BLaER1 treated with 17β-estradiol and CSF1 and Interleukin-3, amounts not matched to agents 10 nM and 100 nM (cell line): ENCODE measurements around the gene ZCCHC9.
"Not testable (repeated sequence)": the region's sequence is repeated elsewhere in the genome, so short reads cannot be mapped to it uniquely, and the experiment has no call there.

Experiments
- H3K27ac ChIP-seq, 11 experiments: shearing (Covaris generic); formaldehyde crosslinking; 2 replicates each; pipeline ENCODE4 v1.8.1; 2022
- H3K27me3 ChIP-seq, 11 experiments: shearing (Covaris generic); formaldehyde crosslinking; 2 replicates each; pipeline ENCODE4 v1.8.1; 2022
- H3K36me3 ChIP-seq, 11 experiments: shearing (Covaris generic); formaldehyde crosslinking; 2 replicates each; pipeline ENCODE4 v1.8.1; 2022
- H3K4me1 ChIP-seq, 10 experiments: shearing (Covaris generic); formaldehyde crosslinking; 2 replicates each; pipeline ENCODE4 v1.8.1; 2022
- H3K4me2 ChIP-seq, 11 experiments: shearing (Covaris generic); formaldehyde crosslinking; 2 replicates each; pipeline ENCODE4 v1.8.1; 2022
- H3K4me3 ChIP-seq, 10 experiments: shearing (Covaris generic); formaldehyde crosslinking; 2 replicates each; pipeline ENCODE4 v1.8.1; 2022
- H3K9ac ChIP-seq, 11 experiments: shearing (Covaris generic); formaldehyde crosslinking; 2 replicates each; pipeline ENCODE4 v1.8.1; 2022
- H3K9me3 ChIP-seq, 11 experiments: shearing (Covaris generic); formaldehyde crosslinking; replicated peaks in 1 of 11; 2 replicates each; pipeline ENCODE4 v1.8.1; 2022
- H4K20me1 ChIP-seq, 11 experiments: shearing (Covaris generic); formaldehyde crosslinking; 2 replicates each; pipeline ENCODE4 v1.8.1; 2022
- Cebpa-rat ChIP-seq, 11 experiments: shearing (Covaris generic); IDR thresholded peaks; 2 replicates each; pipeline ENCODE4 v1.8.1; 2022

The ZCCHC9 gene

DNA sequence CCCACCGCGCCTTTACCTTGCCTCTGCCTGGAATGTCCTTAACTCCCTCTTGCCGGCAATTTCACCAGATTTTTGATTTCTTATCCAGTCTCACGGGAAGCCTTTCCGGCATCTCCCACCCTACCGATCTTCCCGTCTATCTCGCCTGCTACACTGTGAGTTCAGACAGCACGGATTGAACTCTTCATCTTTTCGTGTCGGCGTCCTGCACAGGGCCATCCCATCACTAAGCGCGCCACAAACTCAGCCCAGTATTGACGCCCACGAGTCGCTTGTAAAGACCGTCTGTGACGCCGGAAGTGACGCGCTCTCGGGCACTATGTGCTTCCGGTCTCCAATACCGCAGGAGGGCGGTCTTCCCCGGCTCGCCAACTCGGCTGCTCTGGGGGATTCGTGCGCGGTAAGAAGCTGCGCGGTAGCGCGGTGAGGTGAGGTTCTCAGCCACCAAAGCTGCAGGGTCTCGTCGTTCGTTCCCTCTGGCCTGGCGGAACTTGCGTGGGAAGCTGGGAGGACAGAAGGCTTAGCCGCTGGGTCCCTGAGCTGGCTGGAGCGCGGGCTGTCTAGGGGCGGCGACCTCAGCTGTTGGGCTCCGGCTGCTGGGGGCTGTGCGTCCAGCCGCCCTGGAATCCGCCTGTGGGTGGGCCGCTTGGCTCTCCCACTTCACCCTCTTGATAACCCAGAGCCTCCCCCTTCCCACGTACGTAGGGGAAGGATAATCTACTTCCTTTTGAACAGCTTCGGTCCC, at the start of gene ZCCHC9:
ZCCHC9 (plus strand) TSS at position 317 of the 745 bp plus-strand sequence. CDS start 3,171 bp downstream, outside the sequence.
- Histone ChIP-seq H4K20me1 (peaks cover 0 to 12% (median 0%) of the 10 kb centered on the region in 11 experiments; a peak in 1 of 22 replicates), H3K4me3 (peak within 1 kb of the TSS; percentile 76 to 96 (median 86)), H3K4me2 (peak within 1 kb of the TSS; percentile 87 to 98 (median 93)), H3K36me3 (peaks cover 8 to 17% (median 11%) of the 10 kb centered on the region in 11 experiments; a peak in 19 of 22 replicates), H3K9me3 (no peaks in the 10 kb centered on the region), H3K27me3 (no peaks in the 10 kb centered on the region), H3K9ac (peak within 1 kb of the TSS; percentile 88 to 97 (median 92)), H3K27ac (peak within 1 kb of the TSS; percentile 86 to 96 (median 91)), H3K4me1 (peaks cover 27 to 46% (median 30%) of the 10 kb centered on the region in 10 experiments)
- no peak for TF ChIP-seq Cebpa-rat (IDR thresholded peaks at IDR 0.05)

DNA sequence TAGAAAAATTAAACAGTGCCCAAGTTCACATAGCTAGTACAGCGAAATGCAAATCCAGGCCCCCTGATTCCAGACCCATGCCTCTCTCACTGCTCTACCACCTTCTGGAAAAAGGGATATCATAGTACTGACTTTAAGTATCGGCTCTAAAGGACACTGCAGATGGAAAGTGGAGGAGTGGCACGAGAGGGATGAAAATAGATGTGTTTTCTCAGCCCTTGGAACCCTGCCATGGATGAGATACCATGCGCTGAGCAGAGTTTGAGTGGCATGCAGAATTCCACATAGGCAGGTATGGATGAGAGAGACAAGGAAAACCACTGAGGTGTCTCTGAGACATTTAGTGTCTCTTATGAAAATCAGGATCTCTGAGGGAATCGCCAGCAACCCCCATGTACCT, 49.5 kb upstream of the ZCCHC9 start:
- Histone ChIP-seq H3K36me3 (peaks cover 0 to 20% (median 7%) of the 10 kb centered on the region in 11 experiments; a peak in 8 of 22 replicates), H3K9me3 (peaks cover 0 to 13% (median 0%) of the 10 kb centered on the region in 11 experiments; a peak in 4 of 22 replicates), H3K4me1 (no peaks in the 10 kb centered on the region), H3K27me3 (no peaks in the 10 kb centered on the region), H3K4me3 (no peak overlapping the region), H4K20me1 (no peaks in the 10 kb centered on the region), H3K27ac (no peak overlapping the region), H3K9ac (no peak overlapping the region), H3K4me2 (no peak overlapping the region)
- no peak for TF ChIP-seq Cebpa-rat (IDR thresholded peaks at IDR 0.05)

DNA sequence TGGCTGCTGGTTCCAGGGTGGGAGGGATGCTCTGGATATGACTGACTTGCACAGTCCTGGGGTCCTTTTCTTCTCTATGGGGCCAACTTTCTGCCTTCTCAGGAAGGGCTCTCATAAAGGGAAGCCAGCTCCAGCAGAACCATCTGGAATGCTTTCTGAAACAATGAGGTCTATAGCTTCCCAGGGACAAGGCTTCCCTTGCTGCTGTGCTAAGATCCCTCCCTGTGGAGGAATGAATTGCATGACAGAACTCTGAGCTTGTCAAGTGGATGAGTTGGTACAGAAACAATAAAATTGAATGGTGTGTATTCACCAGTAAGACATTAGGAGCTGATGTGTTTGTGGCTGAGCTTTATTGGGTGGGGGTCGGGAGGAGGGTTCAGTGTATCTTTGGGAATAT, 48.5 kb upstream of the ZCCHC9 start:
- no peak overlapping the region for H3K9ac ChIP-seq
- no peaks in the 10 kb centered on the region for H3K27me3 ChIP-seq
- H3K4me2 ChIP-seq: no peak overlapping the region
- TF ChIP-seq Cebpa-rat (IDR thresholded peaks at IDR 0.05): no peak
- H4K20me1 ChIP-seq: no peaks in the 10 kb centered on the region
- peaks cover 0 to 20% (median 7%) of the 10 kb centered on the region in 11 experiments; a peak in 8 of 22 replicates for H3K36me3 ChIP-seq
- no peak overlapping the region for H3K4me3 ChIP-seq
- H3K4me1 ChIP-seq: peaks cover 0 to 5% (median 0%) of the 10 kb centered on the region in 10 experiments; a peak in 4 of 20 replicates
- peaks cover 0 to 13% (median 0%) of the 10 kb centered on the region in 11 experiments; a peak in 4 of 22 replicates for H3K9me3 ChIP-seq
- no peak overlapping the region for H3K27ac ChIP-seq

GRCh38 chr5:81253875-81254274, 47.5 kb upstream of the ZCCHC9 start:
- Histone ChIP-seq H4K20me1 (no peaks in the 10 kb centered on the region), H3K9me3 (peaks cover 0 to 18% (median 1%) of the 10 kb centered on the region in 11 experiments; a peak in 7 of 22 replicates), H3K36me3 (peaks cover 4 to 21% (median 9%) of the 10 kb centered on the region in 11 experiments; a peak in 8 of 22 replicates), H3K4me1 (peaks cover 0 to 12% (median 0%) of the 10 kb centered on the region in 10 experiments; a peak in 4 of 20 replicates), H3K4me3 (no peak overlapping the region), H3K27me3 (no peaks in the 10 kb centered on the region), H3K4me2 (no peak overlapping the region), H3K27ac (no peak overlapping the region), H3K9ac (no peak overlapping the region)
- no peak for TF ChIP-seq Cebpa-rat (IDR thresholded peaks at IDR 0.05)

- Histone ChIP-seq H4K20me1 (no peaks in the 10 kb centered on the region), H3K9ac (no peak overlapping the region), H3K4me3 (no peak overlapping the region), H3K4me1 (peaks cover 0 to 12% (median 0%) of the 10 kb centered on the region in 10 experiments; a peak in 4 of 20 replicates), H3K27me3 (no peaks in the 10 kb centered on the region), H3K36me3 (peaks cover 4 to 29% (median 10%) of the 10 kb centered on the region in 11 experiments; a peak in 9 of 22 replicates), H3K9me3 (peaks cover 0 to 29% (median 13%) of the 10 kb centered on the region in 11 experiments; a peak in 19 of 22 replicates), H3K27ac (no peak overlapping the region), H3K4me2 (no peak overlapping the region)
- no peak for TF ChIP-seq Cebpa-rat (IDR thresholded peaks at IDR 0.05)
These were observed 46.4 kb upstream of the ZCCHC9 start for GRCh38 chr5:81254886-81255559.

DNA sequence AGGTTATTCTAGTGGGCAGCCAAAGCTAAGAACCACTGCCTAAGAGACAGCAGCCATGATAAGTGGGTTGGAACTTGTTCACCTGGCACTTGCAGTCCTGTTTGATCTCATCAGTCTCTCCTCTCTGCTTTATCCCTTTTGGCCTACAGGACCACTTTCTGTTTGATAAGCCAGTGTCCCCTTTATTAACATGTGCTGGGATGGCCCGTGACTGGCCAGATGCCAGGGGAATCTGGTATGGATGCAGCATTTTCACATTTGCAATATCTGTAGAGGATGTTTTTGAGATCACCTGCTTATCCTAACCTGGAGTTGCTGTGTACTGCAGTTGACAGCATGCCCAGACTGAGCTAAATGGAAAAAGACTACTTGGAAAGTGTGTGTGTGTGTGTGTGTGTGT, 44.6 kb upstream of the ZCCHC9 start:
- H3K4me2 ChIP-seq: no peak overlapping the region
- H3K4me3 ChIP-seq: no peak overlapping the region
- H4K20me1 ChIP-seq: no peaks in the 10 kb centered on the region
- peaks cover 11 to 47% (median 28%) of the 10 kb centered on the region in 11 experiments; a peak in 21 of 22 replicates for H3K9me3 ChIP-seq
- H3K36me3 ChIP-seq: peaks cover 0 to 29% (median 9%) of the 10 kb centered on the region in 11 experiments; a peak in 7 of 22 replicates
- no peak overlapping the region for H3K27ac ChIP-seq
- H3K27me3 ChIP-seq: no peaks in the 10 kb centered on the region
- peaks cover 0 to 12% (median 0%) of the 10 kb centered on the region in 10 experiments; a peak in 4 of 20 replicates for H3K4me1 ChIP-seq
- no peak for TF ChIP-seq Cebpa-rat (IDR thresholded peaks at IDR 0.05)
- H3K9ac ChIP-seq: no peak overlapping the region

GRCh38 chr5:81262796-81263195, 38.6 kb upstream of the ZCCHC9 start:
- H3K9ac ChIP-seq, H3K27me3 ChIP-seq, H3K27ac ChIP-seq, H3K4me3 ChIP-seq, H4K20me1 ChIP-seq, H3K4me2 ChIP-seq: not testable (repeated sequence)
- Histone ChIP-seq H3K9me3 (peaks cover 25 to 51% (median 38%) of the 10 kb centered on the region in 11 experiments), H3K4me1 (peaks cover 0 to 10% (median 0%) of the 10 kb centered on the region in 10 experiments; a peak in 4 of 20 replicates), H3K36me3 (peaks cover 0 to 14% (median 3%) of the 10 kb centered on the region in 11 experiments; a peak in 3 of 22 replicates)

- no peaks in the 10 kb centered on the region; a peak in 2 of 22 replicates for H3K36me3 ChIP-seq
- H3K27ac ChIP-seq: no peak overlapping the region
- TF ChIP-seq Cebpa-rat (IDR thresholded peaks at IDR 0.05): no peak
- no peak overlapping the region for H3K4me2 ChIP-seq
- peaks cover 23 to 37% (median 28%) of the 10 kb centered on the region in 11 experiments for H3K9me3 ChIP-seq
- no peaks in the 10 kb centered on the region for H4K20me1 ChIP-seq
- no peak overlapping the region for H3K4me3 ChIP-seq
- no peaks in the 10 kb centered on the region for H3K27me3 ChIP-seq
- peaks cover 0 to 26% (median 5%) of the 10 kb centered on the region in 10 experiments; a peak in 8 of 20 replicates for H3K4me1 ChIP-seq
- H3K9ac ChIP-seq: no peak overlapping the region
These were observed 36.3 kb upstream of the ZCCHC9 start for GRCh38 chr5:81265101-81265500.
